ENCODE data around the gene PEX11G.
"Not testable (repeated sequence)": the region's sequence is repeated elsewhere in the genome, so short reads cannot be mapped to it uniquely, and the experiment has no call there.

PEX11G gene

DNA sequence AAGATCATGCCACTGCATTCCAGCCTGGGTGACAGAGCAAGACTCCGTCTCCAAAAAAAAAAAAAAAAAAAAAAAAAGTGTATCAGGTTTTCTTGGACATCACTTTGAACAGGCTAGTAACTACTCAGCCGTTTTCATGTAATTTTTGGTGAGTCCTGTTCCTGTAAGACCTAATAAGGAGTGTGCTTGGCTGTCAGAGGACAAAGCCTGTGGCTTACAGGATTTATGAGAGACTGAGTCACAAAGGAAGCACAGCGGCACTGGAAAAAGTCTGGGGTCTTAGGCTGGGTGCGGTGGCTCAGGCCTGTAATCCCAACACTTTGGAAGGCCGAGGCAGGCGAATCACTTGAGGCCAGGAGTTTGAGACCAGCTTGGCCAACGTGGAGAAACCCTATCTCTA is 55.4 kb downstream of the PEX11G start:
- DNase-seq (ENCODE audit: low read depth) = not testable (repeated sequence)

- DNase-seq (ENCODE audit: low read depth) = no peak
Measured at GRCh38 chr19:7429638-7430282, 59.1 kb downstream of the PEX11G start.

DNA sequence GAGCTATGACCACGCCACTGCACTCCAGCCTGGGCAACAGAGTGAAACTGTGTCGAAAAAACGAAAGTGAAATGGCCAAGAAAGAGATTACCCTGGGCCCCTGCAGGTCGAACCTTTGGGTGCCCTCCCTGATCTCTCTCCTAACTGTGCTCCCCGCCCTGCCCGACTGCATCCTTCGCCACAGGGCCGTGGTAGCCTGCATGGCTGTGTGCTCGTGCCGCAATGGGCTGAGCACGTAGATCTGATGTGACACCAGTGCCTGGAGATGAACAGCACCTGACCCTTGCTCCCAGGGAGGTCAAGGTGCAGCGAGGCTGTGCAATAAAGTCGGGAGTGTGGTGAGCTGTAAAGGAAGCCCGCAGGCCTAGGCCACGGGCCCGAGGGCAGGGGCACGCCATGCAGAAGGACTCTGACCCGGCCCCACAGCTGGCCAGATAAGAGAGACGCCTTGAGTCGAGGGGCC is 60.2 kb downstream of the PEX11G start:
- no peak for DNase-seq (ENCODE audit: low read depth)

- no peak for DNase-seq (ENCODE audit: low read depth)
Measured at GRCh38 chr19:7427944-7428343, 60.9 kb downstream of the PEX11G start.

DNA sequence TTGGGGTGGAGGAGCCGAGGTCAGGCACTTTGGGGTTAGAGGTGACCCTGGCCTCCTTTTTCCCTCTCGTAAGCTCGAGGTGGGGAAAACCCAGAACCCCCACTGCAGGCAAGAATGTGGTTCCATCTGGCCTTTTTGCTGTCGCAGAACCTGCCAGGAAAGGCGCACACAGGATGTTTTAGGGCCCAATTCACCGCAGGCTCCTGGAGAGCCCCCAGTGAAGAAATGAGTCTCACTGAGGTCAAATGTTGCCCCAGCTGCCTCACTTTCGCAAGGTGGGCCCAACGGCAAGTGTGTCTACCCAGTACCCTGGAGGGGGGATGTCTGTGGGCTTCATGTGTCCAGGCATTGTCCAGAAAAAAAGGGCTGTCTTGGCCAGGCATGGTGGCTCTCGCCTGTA is 61.8 kb downstream of the PEX11G start:
- DNase-seq (ENCODE audit: low read depth) = no peak

Data from activated gamma-delta T cell treated with anti-CD3 and anti-CD28 coated beads, Interleukin-2, amount 50 U/mL, for 16 hours (primary cell).